A673 (cell line): ENCODE results near the gene XYLT1. TPM values are rescaled to one million over a fixed set of nuclear protein-coding genes. Genes with fewer than 3 reads are reported as not detected.

Experiments used
- BruUV-seq: library from RNA; stranded (reverse); fragments of 400-500 nt; replicated peaks from 2 replicates; lab custom pipeline; 2021; lab: Mats Ljungman, UMichigan
- CTCF ChIA-PET: fragments of 300-600 bp; sonication (Branson Sonifier 250); formaldehyde crosslinking; loops from one replicate; lab custom pipeline; 2022; ENCODE audit warnings: antibody characterized with exemption; lab: Charles Lee
- POLR2A ChIA-PET: fragments of 300-600 bp; sonication (Branson Sonifier 250); formaldehyde crosslinking; loops from one replicate; lab custom pipeline; 2022; ENCODE audit warnings: antibody characterized with exemption; ENCODE audit not compliant: low non-redundant PET; lab: Charles Lee
- DNase-seq: peaks from one replicate; pipeline ENCODE4 v3.0.0-alpha.2; 2015; ENCODE audit warnings: low spot score
- H3K27ac ChIP-seq: fragments of 200-600 bp; sonication (generic); 2 replicates; pipeline ENCODE4 v1.5.1; 2016; ENCODE audit warnings: mixed run types, low read depth, mild to moderate bottlenecking, mixed read lengths, antibody characterized with exemption, low read length; ENCODE audit not compliant: poor library complexity, severe bottlenecking
- H3K27me3 ChIP-seq: fragments of 200-600 bp; sonication (generic); replicated peaks from 2 replicates; pipeline ENCODE4 v1.6.1; 2017; ENCODE audit warnings: mixed run types, low read depth, mild to moderate bottlenecking, mixed read lengths, antibody characterized with exemption, low read length; ENCODE audit not compliant: insufficient read depth, poor library complexity
- H3K36me3 ChIP-seq: fragments of 200-600 bp; sonication (generic); 2 replicates; pipeline ENCODE4 v1.6.1; 2016; ENCODE audit warnings: mixed run types, mild to moderate bottlenecking, mixed read lengths, antibody characterized with exemption, low read length; ENCODE audit not compliant: insufficient read depth, poor library complexity, severe bottlenecking
- H3K4me1 ChIP-seq: fragments of 200-600 bp; sonication (generic); 2 replicates; pipeline ENCODE4 v1.6.1; 2017; ENCODE audit warnings: mixed run types, mild to moderate bottlenecking, mixed read lengths, antibody characterized with exemption, low read length; ENCODE audit not compliant: insufficient read depth, poor library complexity, severe bottlenecking
- H3K4me3 ChIP-seq: fragments of 200-600 bp; sonication (generic); 2 replicates; pipeline ENCODE4 v1.5.1; 2016; ENCODE audit warnings: low read depth, mixed run types, mild to moderate bottlenecking, mixed read lengths, low read length; ENCODE audit not compliant: poor library complexity, severe bottlenecking
- H3K9me3 ChIP-seq: fragments of 200-600 bp; sonication (generic); 2 replicates; pipeline ENCODE4 v1.6.1; 2016; ENCODE audit warnings: mixed run types, low read depth, mild to moderate bottlenecking, mixed read lengths, antibody characterized with exemption, low read length; ENCODE audit not compliant: poor library complexity, severe bottlenecking
- CTCF ChIP-seq: fragments of 300-800, 200-600 bp; sonication (generic); conservative IDR thresholded peaks from 2 replicates; pipeline ENCODE4 v1.5.1; 2017; ENCODE audit warnings: low read depth, mild to moderate bottlenecking, antibody characterized with exemption, low read length, moderate library complexity, mixed read lengths
- EZH2 ChIP-seq: fragments of 200-600 bp; sonication (generic); IDR thresholded peaks from 2 replicates; pipeline ENCODE4 v1.6.1; 2017; ENCODE audit warnings: borderline replicate concordance, low read depth, mild to moderate bottlenecking, mixed read lengths, antibody characterized with exemption, low read length; ENCODE audit not compliant: poor library complexity, severe bottlenecking
- intact Hi-C: fragments of 100-400 bp; cut with micrococcal nuclease; formaldehyde crosslinking; loops from one replicate; pipeline ENCODE4 v1.10.0; 2022; ENCODE audit not compliant: unreplicated experiment
- total RNA-seq: library from RNA; stranded (reverse); gene quantifications from 2 replicates; pipeline ENCODE4 v1.2.3, GENCODE V29; 2021

The XYLT1 gene
- total RNA-seq, 1 experiment from 2014 or later: 0.64 TPM

DNA sequence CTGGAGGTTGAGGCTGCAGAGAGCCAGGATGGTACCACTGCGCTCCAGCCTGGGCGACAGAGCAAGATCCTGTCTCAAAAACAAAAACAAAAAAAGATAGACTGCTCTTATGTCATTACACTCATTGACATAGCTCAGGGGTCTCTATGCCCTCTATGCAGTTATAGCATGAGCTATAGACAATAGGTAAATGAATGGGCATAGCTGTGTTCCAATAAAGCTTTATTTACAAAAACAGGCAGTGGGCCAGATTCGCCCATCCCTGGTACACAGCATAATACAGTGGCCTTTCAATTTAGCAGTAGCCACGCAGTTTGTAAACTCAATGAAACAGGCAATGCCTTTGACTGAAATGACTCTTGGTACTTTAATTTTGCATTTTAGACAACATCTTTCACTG lies 51.5 kb downstream of the XYLT1 start:
- intact Hi-C loops: no loop called here
- no peaks in the 10 kb centered on the region for H3K36me3 ChIP-seq
- no peaks in the 10 kb centered on the region for H3K27me3 ChIP-seq
- H3K4me1 ChIP-seq: no peaks in the 10 kb centered on the region
- DNase-seq: no peak
- BruUV-seq: no TSS peak
- H3K27ac ChIP-seq: no peak overlapping the region
- ChIA-PET CTCF (no interaction called here), POLR2A (no interaction called here)
- TF ChIP-seq EZH2 (no peak), CTCF (no peak)
- H3K9me3 ChIP-seq: no peaks in the 10 kb centered on the region
- H3K4me3 ChIP-seq: no peak overlapping the region

DNA sequence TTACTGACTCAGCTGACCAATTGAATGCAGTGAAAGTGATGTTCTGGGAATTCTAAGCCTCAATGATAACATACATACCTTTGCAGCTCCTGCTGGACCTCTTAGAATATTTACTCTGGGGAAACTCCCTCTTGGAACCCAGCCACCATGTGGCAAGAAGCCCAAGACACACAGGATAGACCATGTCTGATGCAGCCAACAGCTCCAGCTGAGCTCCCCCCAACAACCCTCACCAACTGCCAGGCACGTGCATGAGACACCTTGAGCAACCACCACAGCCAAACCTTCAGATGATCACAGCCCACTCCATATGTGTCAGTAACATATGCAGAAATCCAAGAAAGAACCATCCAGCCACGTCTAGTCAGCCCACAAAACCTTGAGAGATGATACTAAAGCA lies 53.0 kb downstream of the XYLT1 start:
- no peaks in the 10 kb centered on the region for H3K4me1 ChIP-seq
- H3K27me3 ChIP-seq: no peaks in the 10 kb centered on the region
- H3K27ac ChIP-seq: no peak overlapping the region
- POLR2A ChIA-PET: no interaction called here
- no peak for DNase-seq
- TF ChIP-seq CTCF: no peak
- no peak for TF ChIP-seq EZH2
- intact Hi-C loops: no loop called here
- H3K9me3 ChIP-seq: no peaks in the 10 kb centered on the region
- H3K4me3 ChIP-seq: no peak overlapping the region
- CTCF ChIA-PET: no interaction called here
- no peaks in the 10 kb centered on the region for H3K36me3 ChIP-seq
- no TSS peak for BruUV-seq

DNA sequence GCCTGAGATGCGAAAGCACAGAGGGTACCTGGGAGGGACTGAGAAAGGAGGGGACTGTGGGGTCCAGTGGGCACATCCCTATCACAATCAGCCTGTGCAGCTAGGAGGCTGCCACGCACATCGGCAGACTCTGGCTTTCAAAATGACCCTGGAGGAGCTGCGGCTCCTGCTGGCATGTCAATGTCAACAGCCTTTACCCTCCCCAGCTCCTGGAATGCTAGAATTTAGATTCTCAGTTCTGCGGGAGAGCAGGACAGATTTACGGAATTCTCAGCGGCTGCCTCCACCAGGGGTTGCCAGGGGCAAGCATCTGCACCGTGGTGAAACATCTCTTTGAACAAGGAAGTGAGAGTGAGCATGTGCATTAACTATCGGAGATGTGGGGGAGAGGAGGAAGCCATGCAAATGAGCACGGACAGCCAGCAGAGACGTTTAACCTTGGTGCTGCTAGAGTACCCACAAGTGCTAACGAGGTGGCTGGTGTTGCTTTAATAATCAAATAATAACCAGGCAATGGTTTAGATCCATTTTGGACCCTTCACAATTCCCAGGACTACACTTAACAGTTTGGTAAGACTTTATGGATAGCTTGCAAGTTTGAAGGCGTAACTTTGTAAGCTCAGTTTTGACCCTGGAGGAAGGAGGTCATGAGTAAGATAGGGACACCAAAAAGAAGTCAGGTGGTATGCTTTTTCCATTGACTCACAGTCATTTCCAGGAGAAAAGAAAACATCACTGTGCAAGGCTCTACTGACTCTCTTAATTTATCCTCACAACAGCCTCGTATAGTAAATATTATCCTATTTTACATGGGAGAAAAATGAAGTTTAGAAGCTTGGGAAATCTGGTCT lies 54.1 kb downstream of the XYLT1 start:
- intact Hi-C loops: no loop called here
- H3K36me3 ChIP-seq: no peaks in the 10 kb centered on the region
- H3K4me3 ChIP-seq: no peak overlapping the region
- CTCF ChIA-PET: no interaction called here
- no peak for DNase-seq
- H3K9me3 ChIP-seq: no peaks in the 10 kb centered on the region
- H3K4me1 ChIP-seq: no peaks in the 10 kb centered on the region
- H3K27me3 ChIP-seq: no peaks in the 10 kb centered on the region
- BruUV-seq: no TSS peak
- no peak for TF ChIP-seq CTCF
- no peak for TF ChIP-seq EZH2
- H3K27ac ChIP-seq: no peak overlapping the region
- POLR2A ChIA-PET: no interaction called here
